H9 (cell line): Measurements from ENCODE around the gene PDHX. TPM values are rescaled to one million over a fixed set of nuclear protein-coding genes. Genes with fewer than 3 reads are reported as not detected.

Source experiments
- DNase-seq: peaks from one replicate; pipeline ENCODE4 v3.0.0-alpha.2; 2017
- H2AFZ ChIP-seq: one replicate; pipeline ENCODE4 v1.6.1; 2013; ENCODE audit warnings: mild to moderate bottlenecking, low read length, control low read depth, moderate library complexity
- H2AK5ac ChIP-seq: 2 replicates; pipeline ENCODE4 v1.6.1; 2013; ENCODE audit warnings: low read length, control low read depth, mixed read lengths; ENCODE audit not compliant: insufficient read length
- H2BK120ac ChIP-seq: one replicate; pipeline ENCODE4 v1.6.1; 2013; ENCODE audit warnings: low read depth, mild to moderate bottlenecking, low read length, control low read depth, inconsistent platforms; ENCODE audit not compliant: poor library complexity, severe bottlenecking
- H2BK12ac ChIP-seq: 2 replicates; pipeline ENCODE4 v1.6.1; 2013; ENCODE audit warnings: low read length, control low read depth, mixed read lengths, low read depth; ENCODE audit not compliant: insufficient read length
- H2BK15ac ChIP-seq: 2 replicates; pipeline ENCODE4 v1.6.1; 2013; ENCODE audit warnings: low read depth, low read length, control low read depth
- H2BK20ac ChIP-seq: one replicate; pipeline ENCODE4 v1.6.1; 2013; ENCODE audit warnings: low read depth, mild to moderate bottlenecking, low read length, control low read depth, inconsistent platforms; ENCODE audit not compliant: poor library complexity, severe bottlenecking
- H2BK5ac ChIP-seq: 2 replicates; pipeline ENCODE4 v1.6.1; 2013; ENCODE audit warnings: low read length, control low read depth, mixed read lengths; ENCODE audit not compliant: insufficient read length
- H3K14ac ChIP-seq: 2 replicates; pipeline ENCODE4 v1.6.1; 2013; ENCODE audit warnings: low read length, control low read depth; ENCODE audit not compliant: insufficient read depth
- H3K18ac ChIP-seq: 2 replicates; pipeline ENCODE4 v1.6.1; 2013; ENCODE audit warnings: low read depth, mild to moderate bottlenecking, mixed read lengths, low read length, control low read depth; ENCODE audit not compliant: insufficient read length
- H3K23ac ChIP-seq: 2 replicates; pipeline ENCODE4 v1.6.1; 2013; ENCODE audit warnings: low read length, control low read depth, mixed read lengths, low read depth; ENCODE audit not compliant: insufficient read length
- H3K23me2 ChIP-seq: 2 replicates; pipeline ENCODE4 v1.6.1; 2013; ENCODE audit warnings: low read depth, mild to moderate bottlenecking, mixed read lengths, low read length, control low read depth; ENCODE audit not compliant: insufficient read length, poor library complexity, severe bottlenecking
- H3K27ac ChIP-seq: 2 replicates; pipeline ENCODE4 v1.5.1; 2013; ENCODE audit warnings: low read length, control low read depth, mixed read lengths, low read depth; ENCODE audit not compliant: insufficient read length
- H3K27me3 ChIP-seq: 2 replicates; pipeline ENCODE4 v1.6.1; 2013; ENCODE audit warnings: low read length, control low read depth, inconsistent platforms; ENCODE audit not compliant: insufficient read depth
- H3K4ac ChIP-seq: 2 replicates; pipeline ENCODE4 v1.6.1; 2013; ENCODE audit warnings: low read depth, mild to moderate bottlenecking, control low read depth, inconsistent platforms, low read length, moderate library complexity
- H3K4me1 ChIP-seq: 2 replicates; pipeline ENCODE4 v1.6.1; 2013; ENCODE audit warnings: low read length, control low read depth, inconsistent platforms; ENCODE audit not compliant: insufficient read depth
- H3K4me2 ChIP-seq: 2 replicates; pipeline ENCODE4 v1.6.1; 2013; ENCODE audit warnings: low read length, control low read depth, mixed read lengths; ENCODE audit not compliant: insufficient read length, insufficient read depth
- H3K56ac ChIP-seq: 2 replicates; pipeline ENCODE4 v1.6.1; 2013; ENCODE audit warnings: low read depth, mild to moderate bottlenecking, mixed read lengths, low read length, control low read depth; ENCODE audit not compliant: insufficient read length
- H3K79me1 ChIP-seq: 2 replicates; pipeline ENCODE4 v1.6.1; 2013; ENCODE audit warnings: low read depth, mild to moderate bottlenecking, moderate library complexity, low read length, control low read depth, inconsistent platforms; ENCODE audit not compliant: insufficient read depth, poor library complexity, severe bottlenecking
- H3K79me2 ChIP-seq: 2 replicates; pipeline ENCODE4 v1.6.1; 2013; ENCODE audit warnings: low read length, control low read depth, inconsistent platforms; ENCODE audit not compliant: insufficient read depth
- H3K9ac ChIP-seq: 2 replicates; pipeline ENCODE4 v1.6.1; 2013; ENCODE audit warnings: low read length, control low read depth, mixed read lengths; ENCODE audit not compliant: insufficient read length; ENCODE audit errors: extremely low read depth
- H3K9me3 ChIP-seq: one replicate; pipeline ENCODE4 v1.6.1; 2013; ENCODE audit warnings: low read depth, low read length, inconsistent platforms; ENCODE audit not compliant: control insufficient read depth
- H3T11ph ChIP-seq: one replicate; pipeline ENCODE4 v1.6.1; 2013; ENCODE audit warnings: mild to moderate bottlenecking, low read length, control low read depth, inconsistent platforms
- H4K20me1 ChIP-seq: one replicate; pipeline ENCODE4 v1.6.1; 2013; ENCODE audit not compliant: control insufficient read depth, insufficient read length, insufficient read depth
- H4K5ac ChIP-seq: 2 replicates; pipeline ENCODE4 v1.6.1; 2013; ENCODE audit warnings: low read depth, mild to moderate bottlenecking, mixed read lengths, low read length, control low read depth; ENCODE audit not compliant: insufficient read length
- H4K8ac ChIP-seq: replicated peaks from 2 replicates; pipeline ENCODE4 v1.6.1; 2013; ENCODE audit warnings: low read length, control low read depth, mixed read lengths, low read depth; ENCODE audit not compliant: insufficient read length
- H4K91ac ChIP-seq: 2 replicates; pipeline ENCODE4 v1.6.1; 2013; ENCODE audit warnings: low read depth, mild to moderate bottlenecking, moderate library complexity, mixed read lengths, low read length, control low read depth; ENCODE audit not compliant: insufficient read length
- H3K27ac Mint-ChIP-seq, 3 experiments: 2 replicates in 2 of 3; 3 replicates in 1 of 3; pipeline ENCODE4 v1.8.0; 2020 to 2021; ENCODE audit warnings: mixed read lengths in 3 of 3, mild to moderate bottlenecking in 1 of 3, moderate library complexity in 1 of 3
- H3K27me3 Mint-ChIP-seq: 2 replicates; pipeline ENCODE4 v1.8.0; 2021; ENCODE audit warnings: low read depth, mild to moderate bottlenecking, moderate library complexity, mixed read lengths
- H3K36me3 Mint-ChIP-seq, 3 experiments: 2 replicates in 2 of 3; 3 replicates in 1 of 3; pipeline ENCODE4 v1.8.0; 2020 to 2021; ENCODE audit warnings: low read depth in 3 of 3, mixed read lengths in 3 of 3; ENCODE audit not compliant: insufficient read depth in 1 of 3
- H3K4me1 Mint-ChIP-seq, 2 experiments: 2 replicates each; pipeline ENCODE4 v1.8.0; 2020; ENCODE audit warnings: mixed read lengths in 2 of 2
- H3K4me3 Mint-ChIP-seq, 2 experiments: 2 replicates in 1 of 2; 3 replicates in 1 of 2; pipeline ENCODE4 v1.8.0; 2020 to 2021; ENCODE audit warnings: mild to moderate bottlenecking in 2 of 2, mixed read lengths in 2 of 2, moderate library complexity in 1 of 2
- H3K9me3 Mint-ChIP-seq, 2 experiments: 2 replicates in 1 of 2; 3 replicates in 1 of 2; pipeline ENCODE4 v1.8.0; 2020; ENCODE audit warnings: mild to moderate bottlenecking in 2 of 2, mixed read lengths in 2 of 2, moderate library complexity in 1 of 2
- WGBS: extraction: QIAGEN DNeasy Blood & Tissue Kit; methylation state at CpG from one replicate; pipeline ENCODE4 v1.1.7; 2013; ENCODE audit warnings: missing lambda C conversion rate, low lambda C conversion rate, mixed read lengths; ENCODE audit not compliant: insufficient read length; ENCODE audit errors: extremely low coverage; 5-methylcytosine and 5-hydroxymethylcytosine counted together
- total RNA-seq: library from RNA; stranded (reverse); gene quantifications from 2 replicates; pipeline ENCODE4 v1.2.1, GENCODE V29; 2021
- TF ChIP-seq, protein P1 (sequence below): fragments of 200-600 bp; sonication (generic); conservative IDR thresholded peaks from 3 replicates; pipeline ENCODE4 v1.8.0; 2021; ENCODE audit warnings: antibody characterized with exemption, mild to moderate bottlenecking

Gene PDHX
- total RNA-seq, 1 experiment from 2014 or later, result 40.1 TPM

DNA sequence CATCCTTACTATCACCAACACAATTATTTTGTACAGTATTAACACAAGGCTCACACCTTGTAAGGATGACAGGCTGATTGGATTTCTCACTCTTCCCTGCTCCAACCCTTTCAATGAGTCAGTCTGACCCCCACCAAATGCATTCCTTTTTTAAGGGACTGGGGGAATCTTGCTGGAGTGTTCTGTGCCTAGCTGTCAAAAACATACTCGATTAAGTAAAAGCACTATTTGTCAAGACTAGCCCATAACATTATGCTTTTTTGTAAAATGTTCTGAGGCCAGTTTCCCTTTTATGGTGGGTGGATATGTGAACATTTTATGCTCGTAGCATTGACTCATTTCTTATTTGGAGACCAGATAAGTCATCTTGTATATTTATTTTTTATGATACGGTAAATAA is 87.2 kb downstream of the PDHX start:
- H3K27me3 Mint-ChIP-seq, result no peaks in the 10 kb centered on the region; the same call in 1 of the 2 replicates
- no peak overlapping the region for H2BK15ac ChIP-seq
- H3K9me3 ChIP-seq, result no peaks in the 10 kb centered on the region
- no peak overlapping the region for H3K4me3 Mint-ChIP-seq
- no peak overlapping the region for H3K56ac ChIP-seq
- no peaks in the 10 kb centered on the region for H3K4me1 ChIP-seq
- WGBS, result no CpG with 5 or more reads among the region's 3 CpGs
- H3K79me2 ChIP-seq, result no peaks in the 10 kb centered on the region
- H3K27ac Mint-ChIP-seq, result no peak overlapping the region
- no peaks in the 10 kb centered on the region for H3K4me1 Mint-ChIP-seq
- no peak overlapping the region for H4K91ac ChIP-seq
- no peak overlapping the region for H3K18ac ChIP-seq
- DNase-seq, result no peak
- no peaks in the 10 kb centered on the region for H3K27me3 ChIP-seq
- H3K14ac ChIP-seq, result no peak overlapping the region
- H4K8ac ChIP-seq, result no peak overlapping the region
- no peak overlapping the region for H4K5ac ChIP-seq
- no peak overlapping the region for H3K27ac ChIP-seq
- no peaks in the 10 kb centered on the region for H3K9me3 Mint-ChIP-seq
- H3K79me1 ChIP-seq, result no peaks in the 10 kb centered on the region
- no peak overlapping the region for H2BK120ac ChIP-seq
- H2BK12ac ChIP-seq, result no peak overlapping the region
- no peak overlapping the region for H2AFZ ChIP-seq
- H3K4ac ChIP-seq, result no peak overlapping the region
- H3T11ph ChIP-seq, result no peak overlapping the region
- no peak overlapping the region for H3K9ac ChIP-seq
- no peak overlapping the region for H2BK20ac ChIP-seq
- no peaks in the 10 kb centered on the region; a peak in 1 of 7 replicates for H3K36me3 Mint-ChIP-seq
- H2BK5ac ChIP-seq, result no peak overlapping the region
- TF ChIP-seq, protein P1, sequence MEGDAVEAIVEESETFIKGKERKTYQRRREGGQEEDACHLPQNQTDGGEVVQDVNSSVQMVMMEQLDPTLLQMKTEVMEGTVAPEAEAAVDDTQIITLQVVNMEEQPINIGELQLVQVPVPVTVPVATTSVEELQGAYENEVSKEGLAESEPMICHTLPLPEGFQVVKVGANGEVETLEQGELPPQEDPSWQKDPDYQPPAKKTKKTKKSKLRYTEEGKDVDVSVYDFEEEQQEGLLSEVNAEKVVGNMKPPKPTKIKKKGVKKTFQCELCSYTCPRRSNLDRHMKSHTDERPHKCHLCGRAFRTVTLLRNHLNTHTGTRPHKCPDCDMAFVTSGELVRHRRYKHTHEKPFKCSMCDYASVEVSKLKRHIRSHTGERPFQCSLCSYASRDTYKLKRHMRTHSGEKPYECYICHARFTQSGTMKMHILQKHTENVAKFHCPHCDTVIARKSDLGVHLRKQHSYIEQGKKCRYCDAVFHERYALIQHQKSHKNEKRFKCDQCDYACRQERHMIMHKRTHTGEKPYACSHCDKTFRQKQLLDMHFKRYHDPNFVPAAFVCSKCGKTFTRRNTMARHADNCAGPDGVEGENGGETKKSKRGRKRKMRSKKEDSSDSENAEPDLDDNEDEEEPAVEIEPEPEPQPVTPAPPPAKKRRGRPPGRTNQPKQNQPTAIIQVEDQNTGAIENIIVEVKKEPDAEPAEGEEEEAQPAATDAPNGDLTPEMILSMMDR, result no peak
- no peaks in the 10 kb centered on the region for H3K23me2 ChIP-seq
- H4K20me1 ChIP-seq, result no peaks in the 10 kb centered on the region
- H3K23ac ChIP-seq, result no peak overlapping the region
- H2AK5ac ChIP-seq, result no peak overlapping the region
- H3K4me2 ChIP-seq, result no peak overlapping the region
